ENCODE results near the gene WDR18.
A peak's percentile ranks its signal among the peaks of the same experiment; 100 is the strongest.
"Not testable (repeated sequence)": the region's sequence is repeated elsewhere in the genome, so short reads cannot be mapped to it uniquely, and the experiment has no call there.

The WDR18 gene

DNA sequence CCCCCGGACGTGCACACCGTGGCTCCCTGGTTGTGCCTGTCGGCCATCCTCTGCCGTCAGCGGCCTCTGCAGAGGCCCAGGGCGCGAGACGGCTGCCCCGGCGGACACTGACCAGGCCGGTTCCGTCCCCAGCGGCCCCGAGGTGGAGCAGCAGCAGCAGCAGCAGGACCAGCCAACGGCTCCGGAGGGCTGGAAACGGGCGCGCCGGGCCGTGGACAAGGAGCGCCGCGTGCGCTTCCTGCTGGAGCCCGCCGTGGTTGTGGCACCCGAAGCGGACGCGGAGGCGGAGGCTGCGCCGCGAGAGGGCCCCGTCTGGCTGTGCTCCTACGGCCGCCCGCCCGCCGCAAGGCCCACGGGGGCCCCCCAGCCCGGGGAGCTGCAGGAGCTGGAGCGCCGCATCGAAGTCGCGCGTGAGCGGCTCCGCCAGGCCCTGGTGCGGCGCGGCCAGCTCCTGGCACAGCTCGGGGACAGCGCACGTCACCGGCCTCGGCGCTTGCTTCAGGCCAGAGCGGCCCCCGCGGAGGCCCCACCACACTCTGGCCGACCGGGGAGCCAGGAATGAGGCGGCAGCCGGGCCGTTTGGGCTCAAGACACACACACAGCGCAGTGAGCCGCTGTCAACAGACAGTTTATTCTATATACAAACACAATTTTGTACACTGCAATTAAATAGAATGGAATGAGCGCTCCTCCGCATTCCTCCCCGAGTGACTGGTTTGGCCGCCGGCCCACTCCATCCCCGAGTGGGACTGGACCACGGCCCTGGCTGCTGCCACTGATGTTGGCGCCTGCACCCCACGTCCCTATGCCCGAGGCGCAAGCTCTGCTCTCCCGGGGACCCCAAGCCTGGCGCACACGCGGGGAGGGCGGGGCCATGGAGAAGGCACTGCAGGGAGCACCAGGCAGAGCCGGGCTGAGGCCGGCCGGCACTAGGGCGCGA lies 25.2 kb downstream of the WDR18 start:
- DNase-seq, result no peak

DNA sequence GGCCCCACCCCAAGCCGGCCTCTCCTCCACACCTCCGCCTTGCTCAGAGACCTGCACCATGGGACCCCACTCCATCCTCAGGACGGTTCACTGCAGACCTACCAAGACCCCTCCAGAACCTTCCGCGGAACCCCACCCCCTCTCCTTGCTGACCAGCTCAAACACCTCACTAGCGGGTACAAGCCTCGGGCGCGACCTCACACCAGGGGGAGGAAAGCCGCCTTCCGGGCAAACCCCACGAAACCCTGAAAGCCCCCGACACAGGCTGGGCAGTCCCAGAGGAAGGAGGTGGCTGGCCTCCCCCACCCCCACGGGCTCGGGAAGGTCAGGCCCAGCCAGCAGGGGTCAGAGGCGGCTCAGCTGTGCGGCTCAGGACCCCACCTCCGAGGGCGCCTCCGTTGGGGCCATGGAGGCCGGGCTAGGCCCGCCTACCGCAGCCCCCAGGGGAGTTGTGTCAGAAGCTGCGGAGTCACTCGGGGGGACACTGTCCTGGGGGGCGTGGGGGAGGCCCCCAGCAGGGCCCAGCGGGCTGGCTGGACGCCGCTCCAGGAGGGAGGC lies 25.9 kb downstream of the WDR18 start:
- no peak for DNase-seq

DNA sequence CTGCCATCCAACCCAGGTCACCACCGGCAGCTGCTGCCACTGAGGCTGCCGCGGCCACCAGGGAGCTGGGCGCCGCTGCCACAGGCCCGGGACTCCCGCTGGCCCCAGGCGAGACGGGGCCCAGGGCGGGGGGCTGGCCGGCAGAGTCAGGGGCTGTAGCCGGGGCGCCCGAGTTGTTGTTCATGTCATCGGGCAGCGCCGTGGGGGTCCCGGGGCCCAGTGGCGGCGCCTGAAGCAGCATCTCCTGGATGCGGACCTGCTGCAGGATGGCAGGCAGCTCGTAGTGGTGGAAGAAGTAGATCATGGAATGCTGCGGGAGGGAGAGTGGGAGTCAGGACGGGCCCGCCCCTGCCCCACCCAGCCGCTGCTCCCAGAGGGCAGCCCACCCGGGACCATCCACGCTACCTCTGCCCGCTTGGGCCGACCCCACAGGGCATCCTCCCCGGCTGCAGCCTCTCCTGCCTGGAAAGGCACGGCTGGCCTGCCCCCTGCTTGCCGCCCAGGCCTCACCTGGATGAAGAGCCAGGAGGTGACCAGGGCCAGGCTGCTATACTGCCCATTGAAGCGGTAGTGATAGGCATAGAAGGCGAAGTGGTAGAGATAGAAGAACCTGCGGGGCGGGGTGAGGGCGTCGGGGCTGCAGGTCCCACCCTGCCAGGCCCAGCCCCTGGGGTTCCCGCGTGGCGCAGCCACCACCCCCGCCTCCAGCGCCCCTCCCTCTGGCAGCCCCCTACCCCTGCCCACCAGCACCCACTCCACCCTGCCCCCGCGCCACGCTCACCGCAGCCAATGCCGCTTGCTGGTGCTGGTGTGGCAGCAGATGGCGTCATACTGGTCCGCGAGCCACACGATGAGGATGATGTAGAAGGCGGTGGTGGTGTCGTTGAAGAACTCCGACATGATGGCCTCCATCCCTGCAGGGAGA lies 26.7 kb downstream of the WDR18 start:
- no peak for DNase-seq

DNA sequence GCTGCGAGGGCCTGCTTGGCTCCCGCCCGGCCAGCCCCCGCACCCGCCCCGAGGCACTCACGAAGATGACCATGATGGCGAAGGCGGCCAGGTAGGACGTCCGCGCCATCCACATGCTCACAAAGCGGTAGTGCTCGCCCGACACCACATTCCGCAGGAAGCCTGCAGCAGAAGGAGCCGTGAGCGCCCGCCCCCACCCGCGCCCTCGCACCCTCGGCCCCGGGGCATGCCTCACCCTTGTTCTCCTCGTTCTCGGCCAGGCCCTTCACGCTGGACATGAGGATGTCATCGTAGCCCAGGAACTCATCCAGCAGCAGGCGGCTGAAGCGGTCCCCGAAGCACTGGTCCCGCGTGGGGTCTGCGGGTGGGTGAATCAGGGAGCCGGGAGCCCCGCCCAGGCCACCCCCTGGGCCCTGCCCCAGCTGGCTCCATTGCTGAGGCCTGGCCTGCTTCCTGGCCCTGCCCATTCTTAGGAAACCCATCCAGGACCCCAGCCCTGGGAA lies 27.7 kb downstream of the WDR18 start:
- no peak for DNase-seq

DNA sequence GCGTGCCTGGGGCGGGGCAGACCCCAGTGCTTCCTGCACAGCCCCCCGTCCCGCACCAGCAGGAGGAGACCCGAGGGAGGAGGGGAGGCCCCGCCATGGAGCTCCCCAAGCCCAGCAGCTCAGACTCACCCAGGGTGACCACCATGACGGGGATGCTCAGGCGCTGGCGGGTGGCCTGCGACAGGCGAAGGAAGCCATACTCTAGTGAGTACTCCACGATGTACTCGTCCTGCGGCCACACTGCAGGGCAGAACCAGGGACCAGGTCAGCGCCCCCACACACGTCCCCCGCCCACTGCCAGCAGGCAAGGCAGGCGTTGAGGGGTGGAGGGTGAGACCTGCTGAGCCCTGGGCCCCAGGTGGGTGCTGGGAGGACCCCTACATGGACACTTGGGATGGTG lies 28.2 kb downstream of the WDR18 start:
- DNase-seq, result no peak

DNA sequence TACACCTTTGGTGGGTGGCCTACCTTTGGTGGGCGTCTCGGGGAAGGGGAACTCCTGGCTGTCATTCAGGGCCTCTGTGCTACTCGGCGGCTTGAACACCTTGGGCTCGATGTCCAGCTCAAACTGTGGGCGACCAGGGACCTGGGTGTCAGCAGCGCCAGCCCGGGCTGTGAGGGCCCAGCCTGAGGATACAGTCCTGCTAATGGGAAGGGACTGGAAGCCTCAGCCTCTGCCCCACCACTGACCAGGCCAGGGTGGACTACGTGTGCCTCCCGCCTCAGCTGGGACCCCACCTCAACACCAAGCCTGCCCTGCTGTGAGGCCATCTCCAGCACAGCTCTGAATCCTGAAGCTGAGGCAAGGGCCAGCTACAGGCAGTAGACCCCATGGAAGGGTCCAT lies 29.1 kb downstream of the WDR18 start:
- no peak for DNase-seq

DNA sequence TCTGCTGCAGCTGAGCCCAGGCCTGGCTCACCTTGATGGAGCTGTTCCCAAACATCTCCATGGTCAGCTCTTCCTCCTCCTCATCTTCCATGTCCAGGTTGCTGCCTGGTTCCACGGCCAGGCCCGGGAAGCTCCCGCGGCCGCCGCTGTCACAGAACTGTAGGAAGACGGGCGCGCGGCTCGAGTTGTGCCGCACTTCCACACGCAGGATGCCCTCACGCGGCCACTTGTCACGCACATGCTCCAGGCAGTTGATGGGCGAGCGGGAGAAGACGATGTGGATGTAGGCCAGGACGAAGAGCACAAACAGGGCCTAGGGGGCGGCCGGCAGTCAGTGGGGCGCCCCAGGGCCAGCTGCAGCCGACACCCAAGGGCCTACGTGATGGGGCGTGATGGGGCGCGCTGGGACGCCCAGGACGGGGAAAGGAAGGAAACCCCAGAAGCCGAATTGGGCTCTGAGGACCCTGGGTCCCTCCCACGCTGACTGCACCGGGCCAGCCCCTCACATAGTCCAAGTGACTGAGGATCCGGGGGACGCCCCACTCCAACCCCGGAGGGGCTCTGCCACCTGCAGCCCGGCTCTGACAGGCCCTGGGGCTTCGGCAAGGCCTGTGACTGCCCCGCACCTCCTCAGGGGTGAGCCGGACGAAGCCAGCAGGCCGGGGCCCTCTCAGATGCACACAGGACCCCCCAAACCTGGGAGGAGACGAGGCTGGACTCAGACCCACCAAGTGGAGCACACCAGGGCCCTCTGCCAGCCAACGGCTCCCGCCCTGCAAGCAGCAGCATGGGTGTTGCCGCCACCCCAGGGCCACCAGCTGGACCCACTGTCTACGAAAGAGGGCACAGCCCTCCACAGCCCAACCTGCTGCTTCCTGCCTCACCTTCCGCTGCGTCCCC lies 30.3 kb downstream of the WDR18 start:
- no peak for DNase-seq

DNA sequence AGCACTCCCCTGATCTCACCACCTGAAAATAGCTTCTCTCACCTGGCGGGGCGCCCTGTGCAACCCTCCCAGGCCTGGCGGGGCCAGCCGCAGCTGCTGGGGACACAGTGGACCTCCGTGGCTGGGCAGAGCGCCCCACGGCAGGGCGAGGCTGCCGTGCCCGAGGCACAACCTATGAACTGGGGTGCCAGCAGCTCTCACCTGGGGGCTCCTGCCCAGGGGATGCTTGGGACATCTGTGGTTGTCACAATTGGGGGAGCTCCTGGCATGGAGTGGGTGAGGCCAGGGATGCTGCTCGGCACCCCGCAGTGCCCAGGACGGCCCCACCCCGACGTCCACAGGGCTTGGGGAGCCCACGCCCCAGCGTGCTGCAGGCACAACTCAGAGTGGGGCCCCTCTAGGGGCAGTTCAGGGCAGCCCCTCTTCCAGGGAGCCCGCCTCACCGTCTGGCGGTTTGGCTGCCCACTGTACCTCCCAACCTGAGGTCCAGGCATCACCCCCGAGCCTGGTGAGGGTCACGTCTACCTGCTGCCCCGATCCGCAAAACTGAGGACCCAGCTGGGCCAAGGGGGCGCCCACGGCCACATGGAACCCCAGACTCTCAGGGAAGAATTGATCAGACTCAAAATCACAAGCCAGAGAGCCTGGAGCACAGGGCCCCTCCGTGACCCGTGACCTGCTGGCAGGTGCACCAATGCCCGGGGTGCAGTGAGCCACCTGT lies 31.1 kb downstream of the WDR18 start:
- DNase-seq, result no peak

DNA sequence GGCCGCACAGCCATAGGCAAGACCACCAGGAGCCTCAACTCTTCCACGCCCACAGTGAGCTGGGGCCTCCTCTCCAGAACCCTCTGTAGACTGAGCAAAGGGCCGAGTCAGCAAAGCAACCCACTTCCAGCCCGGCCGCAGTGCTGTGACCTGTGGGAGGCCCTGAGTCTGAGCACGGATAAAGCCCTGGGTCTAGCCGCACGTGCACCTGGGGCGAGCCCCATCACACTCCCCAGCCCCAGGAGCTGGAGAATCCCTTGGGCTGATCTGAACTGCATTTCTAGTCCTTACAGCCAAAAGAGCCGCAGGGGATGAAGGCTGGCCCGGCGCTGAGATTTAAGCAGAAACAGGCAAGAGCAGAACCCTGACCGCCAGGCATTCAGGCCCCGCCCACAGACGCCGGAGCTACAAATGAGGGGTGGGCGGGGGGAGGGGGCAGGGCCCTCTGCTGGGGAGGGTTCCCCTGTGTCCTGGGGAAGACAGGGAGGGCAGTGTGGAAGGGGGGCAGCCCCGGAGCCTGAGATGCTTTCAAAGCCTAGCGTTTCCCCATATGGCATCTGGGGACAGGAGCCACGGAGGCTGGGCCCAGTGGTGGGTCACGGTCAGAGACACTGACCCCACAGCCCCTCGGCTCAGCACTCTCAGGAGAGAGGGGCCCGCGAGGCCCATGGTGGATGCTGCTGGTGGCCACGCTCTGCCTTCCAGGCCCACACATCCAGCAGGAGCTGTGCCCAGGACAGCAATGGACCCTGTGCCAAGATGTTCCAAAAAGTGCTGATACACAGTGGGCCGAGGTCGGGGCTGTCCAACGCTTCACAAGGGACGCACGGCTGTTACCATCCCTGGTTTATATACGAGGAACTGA lies 31.9 kb downstream of the WDR18 start:
- DNase-seq, result no peak

DNA sequence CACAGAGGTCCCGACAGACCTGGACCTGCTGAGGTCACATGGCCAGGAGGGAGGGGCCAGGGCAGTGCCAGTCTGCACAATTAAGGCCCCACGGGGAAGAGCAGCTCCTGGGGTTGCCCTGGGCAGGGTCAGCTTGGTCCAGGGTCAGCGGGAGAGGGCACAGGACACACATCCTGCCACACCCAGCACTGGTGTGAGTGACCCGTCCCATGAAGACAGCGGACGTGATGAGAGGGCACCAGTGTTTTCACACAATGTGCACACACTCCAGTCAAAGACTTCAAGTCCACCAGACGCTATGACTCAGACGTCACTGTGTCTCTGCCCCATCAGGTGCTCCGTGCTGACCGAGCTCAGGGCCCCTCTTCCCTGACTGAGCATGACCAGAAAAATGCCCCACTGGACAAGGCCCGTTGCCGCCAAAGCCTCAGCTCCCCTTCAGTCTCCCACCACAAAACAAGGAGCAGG lies 32.5 kb downstream of the WDR18 start:
- no peak for DNase-seq

DNA sequence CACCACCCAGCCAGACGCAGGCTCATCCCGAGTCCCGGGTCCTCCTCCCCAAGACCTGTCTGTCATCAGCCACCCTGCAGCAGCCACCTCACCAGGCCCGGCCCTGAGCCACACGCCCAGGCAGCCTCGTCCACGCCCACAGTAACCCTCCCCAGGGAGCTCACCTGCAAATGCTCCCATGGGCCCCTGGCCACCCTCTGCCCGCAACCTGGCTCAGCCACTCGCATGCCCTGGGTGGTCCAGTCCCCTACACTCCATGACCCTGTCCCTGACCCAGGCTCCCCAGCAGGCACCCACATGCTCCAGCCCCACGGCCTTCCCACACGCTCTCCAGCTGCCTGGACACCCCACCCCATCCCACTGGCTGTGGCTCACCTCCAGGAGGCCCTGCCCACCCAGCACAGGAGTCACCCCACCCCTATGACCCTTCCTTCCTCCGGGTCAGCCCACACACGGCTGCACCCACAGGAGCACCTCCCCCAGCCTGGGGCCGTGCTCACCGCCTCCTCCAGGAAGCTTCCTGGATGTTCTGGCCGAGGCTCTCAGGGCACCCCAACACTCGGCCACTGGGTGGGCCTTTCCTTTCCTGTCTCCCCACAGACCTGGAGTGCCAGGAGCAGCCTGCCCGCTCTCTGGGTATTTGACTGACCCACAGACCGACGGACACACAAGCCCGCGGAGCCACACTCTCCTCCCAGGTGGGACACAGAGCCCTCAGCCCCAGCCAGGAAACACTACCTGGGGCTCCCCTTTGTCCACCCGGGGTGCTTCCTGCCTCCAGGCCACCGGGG lies 33.2 kb downstream of the WDR18 start:
- no peak for DNase-seq

DNA sequence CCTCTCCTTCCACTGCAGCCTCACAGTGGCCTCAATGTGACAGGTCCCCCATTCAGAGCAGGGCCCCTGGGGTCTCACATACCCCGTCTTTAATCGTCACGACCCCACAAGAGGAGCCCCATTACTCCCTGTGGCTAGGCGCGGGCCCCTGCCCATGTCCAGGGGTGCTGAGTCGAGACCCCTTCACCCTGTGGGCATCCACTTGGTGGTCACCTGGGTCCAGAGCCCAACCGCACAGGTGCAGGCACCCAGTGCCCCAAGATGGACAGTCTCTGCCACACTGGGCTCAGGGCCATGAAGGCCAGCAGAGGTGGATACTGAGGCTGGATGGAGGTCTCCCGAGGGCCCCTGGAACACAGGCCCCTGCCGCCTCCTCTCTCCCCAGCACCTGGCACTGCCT lies 33.8 kb downstream of the WDR18 start:
- no peak for DNase-seq

DNA sequence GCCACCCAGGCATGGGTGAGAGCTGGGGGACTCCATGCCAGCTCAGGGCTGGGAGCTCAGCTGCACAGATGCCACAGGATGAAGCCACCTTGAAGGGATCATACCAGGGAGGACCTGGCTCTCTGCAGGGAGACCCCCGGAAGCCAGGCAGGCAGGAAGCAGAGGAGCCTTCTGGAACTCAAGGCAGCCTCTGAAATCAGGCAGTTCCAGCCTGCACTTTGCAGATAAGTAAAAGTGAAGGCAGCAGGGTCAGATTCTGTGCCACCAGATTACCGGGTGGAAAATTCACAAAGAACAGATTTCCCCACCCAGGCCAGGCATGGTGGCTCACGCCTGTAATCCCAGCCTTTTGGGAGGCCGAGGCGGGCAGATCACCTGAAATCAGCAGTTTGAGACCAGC lies 34.2 kb downstream of the WDR18 start:
- no peak for DNase-seq

DNA sequence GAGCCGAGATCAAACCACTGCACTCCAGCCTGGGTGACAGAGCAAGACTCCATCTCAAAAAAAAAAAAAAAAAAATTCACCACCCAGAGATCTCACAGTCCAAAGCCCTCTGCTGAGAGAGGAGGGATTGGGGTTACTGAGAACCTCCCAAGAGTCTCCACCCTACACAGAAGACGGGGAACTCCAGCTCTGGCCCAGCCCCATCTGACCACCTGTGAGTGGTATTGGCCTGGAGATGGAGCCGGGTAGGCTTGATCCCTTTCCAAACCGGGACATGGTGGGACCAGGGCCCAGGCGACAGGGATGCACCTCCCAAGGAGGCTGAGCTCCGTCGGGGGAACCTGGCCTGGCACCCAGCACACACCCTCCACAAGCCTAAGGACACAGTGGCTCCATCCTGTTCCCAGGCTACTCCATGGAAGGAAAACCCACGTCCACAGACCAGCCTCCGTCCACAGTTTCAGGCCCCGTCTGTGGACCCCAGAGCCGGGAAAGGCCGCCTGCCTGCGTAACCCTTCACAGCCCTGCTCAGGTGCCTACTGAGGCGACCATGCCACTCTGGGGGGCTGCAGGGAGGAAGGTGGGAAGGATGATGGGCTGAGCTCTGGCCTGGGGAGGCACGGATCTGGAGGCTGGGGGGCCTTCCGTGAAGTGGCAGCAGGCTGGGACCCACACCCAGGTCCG lies 34.9 kb downstream of the WDR18 start:
- DNase-seq, result no peak

DNA sequence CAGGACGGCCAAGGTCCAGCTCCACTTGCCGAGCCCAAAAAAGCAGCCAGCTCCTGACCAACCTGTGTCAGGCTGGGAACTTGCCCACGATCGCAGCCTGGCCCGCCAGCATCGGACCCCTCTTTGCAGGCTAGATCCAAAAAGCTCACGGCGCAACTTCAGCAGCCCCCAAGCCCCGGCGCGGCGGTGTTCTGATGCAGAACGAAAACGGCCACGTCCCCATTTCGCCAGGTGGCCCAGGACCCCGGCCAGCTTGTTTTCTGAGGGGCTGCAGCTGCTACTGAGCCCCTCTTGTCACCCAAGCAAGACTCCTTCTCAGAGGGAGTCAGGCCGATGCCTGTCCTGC lies 35.4 kb downstream of the WDR18 start:
- DNase-seq, result no peak

DNA sequence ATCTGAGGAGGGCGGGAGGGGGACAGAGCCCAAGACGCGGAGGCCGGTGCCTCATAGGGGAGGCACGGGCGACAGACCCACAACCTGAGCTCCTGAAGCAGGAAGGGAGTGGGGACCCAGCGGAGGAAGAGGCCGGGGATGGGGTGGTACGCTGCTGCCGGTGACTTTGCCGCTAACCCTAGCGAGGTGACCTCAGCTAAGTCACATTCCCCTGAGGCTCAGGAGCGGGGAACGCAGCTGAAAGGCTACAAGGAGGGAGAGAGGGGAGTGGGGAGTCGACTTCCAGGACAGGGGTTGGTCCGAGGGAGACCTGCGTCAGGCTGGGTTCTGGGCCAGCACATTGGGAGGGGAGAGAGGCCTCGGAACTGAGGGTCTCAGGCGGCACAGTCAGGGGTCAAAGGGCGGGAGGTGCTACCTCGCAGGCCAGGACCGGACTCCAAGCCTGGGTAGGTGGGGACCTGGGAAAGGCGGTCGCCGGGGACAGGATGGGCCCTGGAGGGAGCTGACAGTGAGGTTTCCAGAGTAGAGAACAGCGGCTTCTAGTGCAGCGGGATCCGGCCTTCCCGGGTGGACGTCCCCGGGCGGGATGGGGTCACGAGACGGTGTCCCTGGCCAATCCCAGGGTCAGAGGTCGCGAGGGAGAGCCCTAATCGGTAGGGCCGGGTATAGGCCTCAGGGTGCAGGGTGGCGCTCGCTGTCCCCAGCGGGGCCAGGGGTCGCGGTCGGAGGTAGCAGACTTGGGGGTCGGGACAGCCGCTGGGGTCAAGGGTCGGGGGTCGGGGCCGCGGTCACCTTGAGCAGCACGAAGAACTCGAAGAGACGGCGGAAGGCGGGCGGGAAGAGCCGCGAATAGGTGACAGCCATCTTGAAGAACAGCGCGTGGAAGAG lies 36.1 kb downstream of the WDR18 start:
- DNase-seq, result no peak

DNA sequence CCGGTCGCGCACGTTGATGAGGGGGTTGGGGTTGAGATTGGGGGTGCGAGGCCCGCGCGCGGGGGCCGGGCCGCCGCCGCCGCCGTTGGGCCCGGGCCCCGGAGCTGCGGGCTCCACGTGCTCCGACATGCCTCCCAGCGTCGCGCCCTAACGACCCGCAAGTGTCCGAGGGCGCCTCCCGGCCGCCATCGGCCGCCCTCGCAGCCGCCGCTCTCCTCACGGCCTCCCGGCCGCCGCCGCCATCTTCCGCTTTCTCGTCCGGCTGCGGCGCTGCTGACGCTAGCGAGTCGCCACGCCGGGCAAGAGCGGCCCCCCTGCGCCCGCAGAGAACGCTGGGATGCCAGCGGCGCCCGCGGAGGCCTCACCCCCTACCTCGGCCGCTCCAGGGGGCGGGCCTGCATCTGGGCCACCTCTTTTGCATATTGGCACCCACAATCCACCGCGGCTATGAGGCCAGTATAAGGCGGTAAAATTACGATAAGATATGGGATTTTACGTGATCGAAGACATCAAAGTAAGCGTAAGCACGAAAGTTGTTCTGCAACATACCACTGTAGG lies 36.8 kb downstream of the WDR18 start, which contains the start of gene TMEM259:
Gene TMEM259 (minus strand): TSS at position 256 of the 558 bp plus-strand sequence. CDS start 127 bp downstream, at position 129.
- DNase-seq, result peak; percentile 96

DNA sequence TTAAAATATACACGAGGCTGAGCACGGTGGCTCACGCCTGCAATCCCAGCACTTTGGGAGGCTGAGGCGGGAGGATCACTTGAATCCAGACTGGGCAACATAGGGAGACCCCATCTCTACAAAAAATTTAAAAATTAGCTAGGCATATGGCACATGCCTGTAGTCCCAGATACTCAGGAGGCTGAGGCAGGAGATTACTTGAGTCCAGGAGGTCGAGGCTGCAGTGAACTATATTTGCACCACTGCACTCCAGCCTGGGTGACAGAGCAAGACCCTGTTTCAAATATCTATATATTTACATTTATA lies 39.7 kb downstream of the WDR18 start:
- not testable (repeated sequence) for DNase-seq

Measured in NCI-H2029 (cell line).